IMR-90 (cell line): ENCODE data around the gene HMGCR. TPM values are rescaled to one million over a fixed set of nuclear protein-coding genes. Genes with fewer than 3 reads are reported as not detected.
A peak's percentile ranks its signal among the peaks of the same experiment; 100 is the strongest.

Experiments used
- ATAC-seq: fragments of 200-7000 bp; cut with Tn5 transposase; 2 replicates; pipeline ENCODE4 v1.9.1; 2020; ENCODE audit warnings: low read depth, mild to moderate bottlenecking, moderate library complexity
- BruUV-seq: library from RNA; stranded (reverse); fragments of 400-500 nt; replicated peaks from 2 replicates; lab custom pipeline; 2021; lab: Mats Ljungman, UMichigan
- CTCF ChIA-PET: fragments of 300-600 bp; formaldehyde crosslinking; extraction: SDS; loops from one replicate; lab custom pipeline; 2021; ENCODE audit warnings: antibody characterized with exemption; lab: Yijun Ruan, JAX
- POLR2A ChIA-PET: fragments of 300-600 bp; sonication (Branson Sonifier 250); formaldehyde crosslinking; loops from one replicate; lab custom pipeline; 2022; ENCODE audit warnings: antibody characterized with exemption; ENCODE audit not compliant: unreplicated experiment; lab: Charles Lee
- DNase-seq: peaks from one replicate; pipeline ENCODE4 v3.0.0; 2013
- H2AFZ ChIP-seq: replicated peaks from 2 replicates; pipeline ENCODE3; 2013; ENCODE audit warnings: low read length, mild to moderate bottlenecking; ENCODE audit not compliant: poor library complexity
- H2AK5ac ChIP-seq: 2 replicates; pipeline ENCODE4 v1.6.1; 2013; ENCODE audit warnings: low read depth, low read length, inconsistent platforms
- H2AK9ac ChIP-seq: replicated peaks from 2 replicates; pipeline ENCODE3; 2013; ENCODE audit warnings: mild to moderate bottlenecking, low read depth, low read length, moderate library complexity; ENCODE audit not compliant: poor library complexity
- H2BK120ac ChIP-seq: 2 replicates; pipeline ENCODE4 v1.6.1; 2013; ENCODE audit warnings: low read depth, low read length, inconsistent platforms
- H2BK15ac ChIP-seq: 3 replicates; pipeline ENCODE4 v1.6.1; 2013; ENCODE audit warnings: low read depth, low read length, inconsistent platforms
- H2BK20ac ChIP-seq: 2 replicates; pipeline ENCODE4 v1.6.1; 2013; ENCODE audit warnings: low read depth, mild to moderate bottlenecking, inconsistent platforms, low read length, moderate library complexity
- H2BK5ac ChIP-seq: 2 replicates; pipeline ENCODE4 v1.6.1; 2013; ENCODE audit warnings: mild to moderate bottlenecking, low read depth, low read length, inconsistent platforms; ENCODE audit not compliant: poor library complexity, severe bottlenecking
- H3K14ac ChIP-seq: replicated peaks from 2 replicates; pipeline ENCODE4 v1.6.1; 2013; ENCODE audit warnings: low read depth, low read length, inconsistent platforms
- H3K18ac ChIP-seq: 2 replicates; pipeline ENCODE4 v1.6.1; 2013; ENCODE audit warnings: low read depth, low read length, control low read depth
- H3K23ac ChIP-seq: 2 replicates; pipeline ENCODE4 v1.6.1; 2013; ENCODE audit warnings: low read depth, low read length, inconsistent platforms
- H3K27ac ChIP-seq: 2 replicates; pipeline ENCODE4 v1.5.1; 2013; ENCODE audit warnings: mild to moderate bottlenecking, control low read depth, low read length; ENCODE audit not compliant: insufficient read depth
- H3K27me3 ChIP-seq: 2 replicates; pipeline ENCODE4 v1.6.1; 2013; ENCODE audit warnings: low read length; ENCODE audit not compliant: control insufficient read depth, insufficient read depth
- H3K36me3 ChIP-seq: 2 replicates; pipeline ENCODE4 v1.6.1; 2013; ENCODE audit warnings: low read length, mixed read lengths; ENCODE audit not compliant: control insufficient read depth, insufficient read depth
- H3K4ac ChIP-seq: 2 replicates; pipeline ENCODE4 v1.6.1; 2013; ENCODE audit warnings: low read depth, low read length, inconsistent platforms
- H3K4me1 ChIP-seq: 2 replicates; pipeline ENCODE4 v1.6.1; 2013; ENCODE audit warnings: low read length, mixed read lengths; ENCODE audit not compliant: control insufficient read depth, insufficient read depth
- H3K4me2 ChIP-seq: 2 replicates; pipeline ENCODE4 v1.6.1; 2013; ENCODE audit warnings: low read depth, mild to moderate bottlenecking, control low read depth, low read length, moderate library complexity
- H3K4me3 ChIP-seq: 2 replicates; pipeline ENCODE4 v1.5.1; 2013; ENCODE audit warnings: low read depth, mild to moderate bottlenecking, control low read depth, low read length, moderate library complexity; ENCODE audit not compliant: insufficient read depth
- H3K56ac ChIP-seq: 2 replicates; pipeline ENCODE4 v1.6.1; 2013; ENCODE audit warnings: low read length, inconsistent platforms; ENCODE audit not compliant: insufficient read depth; ENCODE audit errors: extremely low read depth
- H3K79me1 ChIP-seq, 2 experiments: 2 replicates each; pipeline ENCODE4 v1.6.1; 2013; ENCODE audit warnings: low read length in 2 of 2, inconsistent platforms in 1 of 2, low read depth in 1 of 2
- H3K9ac ChIP-seq: 2 replicates; pipeline ENCODE4 v1.6.1; 2013; ENCODE audit warnings: low read depth, low read length, control low read depth
- H3K9me1 ChIP-seq: 2 replicates; pipeline ENCODE4 v1.6.1; 2013; ENCODE audit warnings: low read length, inconsistent platforms; ENCODE audit not compliant: insufficient read depth
- H3K9me3 ChIP-seq: 2 replicates; pipeline ENCODE4 v1.6.1; 2013; ENCODE audit warnings: low read length; ENCODE audit not compliant: control insufficient read depth, insufficient read depth
- H4K20me1 ChIP-seq: 2 replicates; pipeline ENCODE4 v1.6.1; 2013; ENCODE audit warnings: low read length, inconsistent platforms; ENCODE audit not compliant: insufficient read depth
- H4K5ac ChIP-seq: 2 replicates; pipeline ENCODE4 v1.6.1; 2013; ENCODE audit warnings: mild to moderate bottlenecking, low read depth, low read length, control low read depth
- H4K8ac ChIP-seq, 2 experiments: 2 replicates each; pipeline ENCODE4 v1.6.1; 2013; ENCODE audit warnings: low read depth in 2 of 2, low read length in 2 of 2, control low read depth in 1 of 2, inconsistent platforms in 1 of 2
- H4K91ac ChIP-seq: 2 replicates; pipeline ENCODE4 v1.6.1; 2013; ENCODE audit warnings: low read depth, low read length, inconsistent platforms; ENCODE audit not compliant: insufficient read depth
- CEBPB ChIP-seq: IDR thresholded peaks from 2 replicates; pipeline ENCODE4 v1.6.1; 2012; ENCODE audit warnings: low read depth, low read length, improper control_type of control experiment
- MAFK ChIP-seq: IDR thresholded peaks from 2 replicates; pipeline ENCODE4 v1.6.1; 2012; ENCODE audit warnings: low read depth, low read length, improper control_type of control experiment
- WGBS, 2 experiments: methylation state at CpG; one replicate each; pipeline versions ENCODE4 v1.1.5 to v1.1.7; 2013; ENCODE audit warnings: missing lambda C conversion rate in 2 of 2; ENCODE audit not compliant: insufficient read length in 1 of 2; ENCODE audit errors: extremely low coverage in 2 of 2; 5-methylcytosine and 5-hydroxymethylcytosine counted together
- dilution Hi-C: fragments of 300-500 bp; cut with HindIII; formaldehyde crosslinking; loops from one replicate; pipeline ENCODE4 v1.14.3; 2018; ENCODE audit warnings: low sequenced_read_pairs; ENCODE audit not compliant: unreplicated experiment
- in situ Hi-C: fragments of 300-500 bp; cut with MboI; formaldehyde crosslinking; loops from 3 replicates; pipeline ENCODE4 v1.14.3; 2019; ENCODE audit warnings: low sequenced_read_pairs, inconsistent platforms, mixed read lengths
- intact Hi-C: fragments of 100-400 bp; cut with micrococcal nuclease; formaldehyde crosslinking; loops from 2 replicates; pipeline ENCODE4 v1.10.0; 2022
- polyA plus RNA-seq, 3 experiments: library from polyadenylated mRNA; depleted of rRNA; stranded (reverse); fragments of >200 nt; gene quantifications; 2 replicates each; pipeline ENCODE4 v1.2.3, GENCODE V29; 2012; ENCODE audit warnings: low replicate concordance in 1 of 3
- total RNA-seq: library from RNA; depleted of rRNA; stranded (reverse); fragments of >200 nt; gene quantifications from 2 replicates; pipeline ENCODE4 v1.2.3, GENCODE V29; 2012

The HMGCR gene
- total and polyA plus RNA-seq, 2 of the 4 experiments (the other 2 are of a cell fraction): 23.3 to 48.6 TPM

DNA sequence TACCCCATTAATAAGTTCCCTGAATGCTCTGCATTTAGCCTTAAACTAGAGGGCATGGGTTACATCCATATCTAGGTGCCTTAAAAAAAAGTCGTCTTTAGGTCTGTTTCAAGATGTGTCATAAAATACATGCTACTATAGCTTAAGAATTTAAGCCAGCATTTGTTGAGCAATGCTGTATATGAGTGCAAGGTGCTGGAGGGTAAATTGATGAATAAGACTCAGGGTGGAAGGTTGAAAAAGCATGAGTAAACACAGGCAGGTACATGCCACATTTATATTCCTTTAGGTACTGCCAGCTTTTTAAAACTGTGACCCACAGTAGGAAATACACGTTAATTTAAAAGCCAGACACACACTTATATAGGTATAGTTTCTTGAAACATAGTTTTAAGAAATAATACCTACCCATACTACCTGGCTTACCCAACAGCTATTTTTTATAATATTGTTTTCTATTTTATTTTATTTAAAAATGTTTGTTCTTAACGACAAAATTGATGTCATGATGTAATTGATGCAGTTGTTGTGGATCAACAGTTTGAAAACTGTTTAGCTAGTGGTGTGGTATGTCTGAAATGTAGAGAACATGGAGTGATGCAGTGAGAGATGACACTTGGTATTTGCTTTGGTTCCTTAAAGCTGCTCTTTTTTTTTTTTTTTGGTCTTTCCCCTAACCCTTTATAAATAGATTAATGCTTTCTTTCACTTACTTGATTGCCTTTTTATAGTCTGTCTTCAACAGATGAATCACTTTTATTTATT lies 3.9 kb downstream of the HMGCR start:
- BruUV-seq: no TSS peak
- Histone ChIP-seq H3K9me1 (peaks cover 3% of the 10 kb centered on the region; the same call in 1 of the 2 replicates), H3K36me3 (peaks cover 5% of the 10 kb centered on the region), H3K27me3 (no peaks in the 10 kb centered on the region), H3K4me3 (no peak overlapping the region), H3K14ac (no peak overlapping the region), H2BK120ac (no peak overlapping the region), H2BK20ac (no peak overlapping the region), H3K56ac (no peak overlapping the region), H2AK5ac (no peak overlapping the region), H2AFZ (no peak overlapping the region), H2AK9ac (no peak overlapping the region), H3K79me1 (peaks cover 3 to 33% of the 10 kb centered on the region in 2 experiments; a peak in 3 of 4 replicates), H2BK15ac (no peak overlapping the region), H3K4ac (no peak overlapping the region), H4K5ac (no peak overlapping the region), H3K23ac (0 out of 2 replicates have a peak overlapping the region, but pooled peaks have one; percentile 24), H3K9ac (no peak overlapping the region), H3K4me1 (no peaks in the 10 kb centered on the region; the same call in 1 of the 2 replicates), H2BK5ac (no peak overlapping the region), H3K18ac (no peak overlapping the region), H4K20me1 (peaks cover 24% of the 10 kb centered on the region), H3K9me3 (no peaks in the 10 kb centered on the region), H4K8ac (no peak overlapping the region), H3K27ac (no peak overlapping the region), H3K4me2 (no peak overlapping the region), H4K91ac (no peak overlapping the region)
- dilution Hi-C loops (no loop called here), intact Hi-C loops (loop anchor here (10.0 kb wide), 1 partner anchor 244 kb away; no protein-coding TSS in a partner anchor), in situ Hi-C loops (no loop called here)
- DNase-seq (no peak), ATAC-seq (no peak)
- ChIA-PET CTCF (interaction anchor here (0.6 to 1.6 kb wide), 2 partner anchors 17 to 913 kb away, joined by 5 to 6 read pairs; no protein-coding TSS in a partner anchor), POLR2A (no interaction called here)
- no CpG with 5 or more reads among the region's 3 CpGs for WGBS, 2 experiments
- TF ChIP-seq MAFK: no peak
- TF ChIP-seq CEBPB: 0 out of 2 replicates have a peak, but pooled peaks have one; percentile 7
